IMR-90 (cell line): ENCODE results near the gene USP53. TPM values are rescaled to one million over a fixed set of nuclear protein-coding genes. Genes with fewer than 3 reads are reported as not detected.

ENCODE experiments used
- ATAC-seq: fragments of 200-7000 bp; cut with Tn5 transposase; 2 replicates; pipeline ENCODE4 v1.9.1; 2020; ENCODE audit warnings: low read depth, mild to moderate bottlenecking, moderate library complexity
- BruUV-seq: library from RNA; stranded (reverse); fragments of 400-500 nt; replicated peaks from 2 replicates; lab custom pipeline; 2021; lab: Mats Ljungman, UMichigan
- CTCF ChIA-PET: fragments of 300-600 bp; formaldehyde crosslinking; extraction: SDS; loops from one replicate; lab custom pipeline; 2021; ENCODE audit warnings: antibody characterized with exemption; lab: Yijun Ruan, JAX
- POLR2A ChIA-PET: fragments of 300-600 bp; sonication (Branson Sonifier 250); formaldehyde crosslinking; loops from one replicate; lab custom pipeline; 2022; ENCODE audit warnings: antibody characterized with exemption; ENCODE audit not compliant: unreplicated experiment; lab: Charles Lee
- DNase-seq: peaks from one replicate; pipeline ENCODE4 v3.0.0; 2013
- H2AFZ ChIP-seq: replicated peaks from 2 replicates; pipeline ENCODE3; 2013; ENCODE audit warnings: low read length, mild to moderate bottlenecking; ENCODE audit not compliant: poor library complexity
- H2AK5ac ChIP-seq: 2 replicates; pipeline ENCODE4 v1.6.1; 2013; ENCODE audit warnings: low read depth, low read length, inconsistent platforms
- H2AK9ac ChIP-seq: replicated peaks from 2 replicates; pipeline ENCODE3; 2013; ENCODE audit warnings: mild to moderate bottlenecking, low read depth, low read length, moderate library complexity; ENCODE audit not compliant: poor library complexity
- H2BK120ac ChIP-seq: 2 replicates; pipeline ENCODE4 v1.6.1; 2013; ENCODE audit warnings: low read depth, low read length, inconsistent platforms
- H2BK15ac ChIP-seq: 3 replicates; pipeline ENCODE4 v1.6.1; 2013; ENCODE audit warnings: low read depth, low read length, inconsistent platforms
- H2BK20ac ChIP-seq: 2 replicates; pipeline ENCODE4 v1.6.1; 2013; ENCODE audit warnings: low read depth, mild to moderate bottlenecking, inconsistent platforms, low read length, moderate library complexity
- H2BK5ac ChIP-seq: 2 replicates; pipeline ENCODE4 v1.6.1; 2013; ENCODE audit warnings: mild to moderate bottlenecking, low read depth, low read length, inconsistent platforms; ENCODE audit not compliant: poor library complexity, severe bottlenecking
- H3K14ac ChIP-seq: replicated peaks from 2 replicates; pipeline ENCODE4 v1.6.1; 2013; ENCODE audit warnings: low read depth, low read length, inconsistent platforms
- H3K18ac ChIP-seq: 2 replicates; pipeline ENCODE4 v1.6.1; 2013; ENCODE audit warnings: low read depth, low read length, control low read depth
- H3K23ac ChIP-seq: 2 replicates; pipeline ENCODE4 v1.6.1; 2013; ENCODE audit warnings: low read depth, low read length, inconsistent platforms
- H3K27ac ChIP-seq: 2 replicates; pipeline ENCODE4 v1.5.1; 2013; ENCODE audit warnings: mild to moderate bottlenecking, control low read depth, low read length; ENCODE audit not compliant: insufficient read depth
- H3K27me3 ChIP-seq: 2 replicates; pipeline ENCODE4 v1.6.1; 2013; ENCODE audit warnings: low read length; ENCODE audit not compliant: control insufficient read depth, insufficient read depth
- H3K36me3 ChIP-seq: 2 replicates; pipeline ENCODE4 v1.6.1; 2013; ENCODE audit warnings: low read length, mixed read lengths; ENCODE audit not compliant: control insufficient read depth, insufficient read depth
- H3K4ac ChIP-seq: 2 replicates; pipeline ENCODE4 v1.6.1; 2013; ENCODE audit warnings: low read depth, low read length, inconsistent platforms
- H3K4me1 ChIP-seq: 2 replicates; pipeline ENCODE4 v1.6.1; 2013; ENCODE audit warnings: low read length, mixed read lengths; ENCODE audit not compliant: control insufficient read depth, insufficient read depth
- H3K4me2 ChIP-seq: 2 replicates; pipeline ENCODE4 v1.6.1; 2013; ENCODE audit warnings: low read depth, mild to moderate bottlenecking, control low read depth, low read length, moderate library complexity
- H3K4me3 ChIP-seq: 2 replicates; pipeline ENCODE4 v1.5.1; 2013; ENCODE audit warnings: low read depth, mild to moderate bottlenecking, control low read depth, low read length, moderate library complexity; ENCODE audit not compliant: insufficient read depth
- H3K56ac ChIP-seq: 2 replicates; pipeline ENCODE4 v1.6.1; 2013; ENCODE audit warnings: low read length, inconsistent platforms; ENCODE audit not compliant: insufficient read depth; ENCODE audit errors: extremely low read depth
- H3K79me1 ChIP-seq, 2 experiments: 2 replicates each; pipeline ENCODE4 v1.6.1; 2013; ENCODE audit warnings: low read length in 2 of 2, inconsistent platforms in 1 of 2, low read depth in 1 of 2
- H3K9ac ChIP-seq: 2 replicates; pipeline ENCODE4 v1.6.1; 2013; ENCODE audit warnings: low read depth, low read length, control low read depth
- H3K9me1 ChIP-seq: 2 replicates; pipeline ENCODE4 v1.6.1; 2013; ENCODE audit warnings: low read length, inconsistent platforms; ENCODE audit not compliant: insufficient read depth
- H3K9me3 ChIP-seq: 2 replicates; pipeline ENCODE4 v1.6.1; 2013; ENCODE audit warnings: low read length; ENCODE audit not compliant: control insufficient read depth, insufficient read depth
- H4K20me1 ChIP-seq: 2 replicates; pipeline ENCODE4 v1.6.1; 2013; ENCODE audit warnings: low read length, inconsistent platforms; ENCODE audit not compliant: insufficient read depth
- H4K5ac ChIP-seq: 2 replicates; pipeline ENCODE4 v1.6.1; 2013; ENCODE audit warnings: mild to moderate bottlenecking, low read depth, low read length, control low read depth
- H4K8ac ChIP-seq, 2 experiments: 2 replicates each; pipeline ENCODE4 v1.6.1; 2013; ENCODE audit warnings: low read depth in 2 of 2, low read length in 2 of 2, control low read depth in 1 of 2, inconsistent platforms in 1 of 2
- H4K91ac ChIP-seq: 2 replicates; pipeline ENCODE4 v1.6.1; 2013; ENCODE audit warnings: low read depth, low read length, inconsistent platforms; ENCODE audit not compliant: insufficient read depth
- BHLHE40 ChIP-seq: fragments of 150-350 bp; IDR thresholded peaks from 2 replicates; pipeline ENCODE4 v1.6.1; 2016; ENCODE audit warnings: mild to moderate bottlenecking, low read depth, low read length
- WGBS, 2 experiments: methylation state at CpG; one replicate each; pipeline versions ENCODE4 v1.1.5 to v1.1.7; 2013; ENCODE audit warnings: missing lambda C conversion rate in 2 of 2; ENCODE audit not compliant: insufficient read length in 1 of 2; ENCODE audit errors: extremely low coverage in 2 of 2; 5-methylcytosine and 5-hydroxymethylcytosine counted together
- dilution Hi-C: fragments of 300-500 bp; cut with HindIII; formaldehyde crosslinking; loops from one replicate; pipeline ENCODE4 v1.14.3; 2018; ENCODE audit warnings: low sequenced_read_pairs; ENCODE audit not compliant: unreplicated experiment
- in situ Hi-C: fragments of 300-500 bp; cut with MboI; formaldehyde crosslinking; loops from 3 replicates; pipeline ENCODE4 v1.14.3; 2019; ENCODE audit warnings: low sequenced_read_pairs, inconsistent platforms, mixed read lengths
- intact Hi-C: fragments of 100-400 bp; cut with micrococcal nuclease; formaldehyde crosslinking; loops from 2 replicates; pipeline ENCODE4 v1.10.0; 2022
- polyA plus RNA-seq, 3 experiments: library from polyadenylated mRNA; depleted of rRNA; stranded (reverse); fragments of >200 nt; gene quantifications; 2 replicates each; pipeline ENCODE4 v1.2.3, GENCODE V29; 2012; ENCODE audit warnings: low replicate concordance in 1 of 3
- total RNA-seq: library from RNA; depleted of rRNA; stranded (reverse); fragments of >200 nt; gene quantifications from 2 replicates; pipeline ENCODE4 v1.2.3, GENCODE V29; 2012

Gene USP53
- total and polyA plus RNA-seq, 2 of the 4 experiments (the other 2 are of a cell fraction), result 11.2 to 24.0 TPM

DNA sequence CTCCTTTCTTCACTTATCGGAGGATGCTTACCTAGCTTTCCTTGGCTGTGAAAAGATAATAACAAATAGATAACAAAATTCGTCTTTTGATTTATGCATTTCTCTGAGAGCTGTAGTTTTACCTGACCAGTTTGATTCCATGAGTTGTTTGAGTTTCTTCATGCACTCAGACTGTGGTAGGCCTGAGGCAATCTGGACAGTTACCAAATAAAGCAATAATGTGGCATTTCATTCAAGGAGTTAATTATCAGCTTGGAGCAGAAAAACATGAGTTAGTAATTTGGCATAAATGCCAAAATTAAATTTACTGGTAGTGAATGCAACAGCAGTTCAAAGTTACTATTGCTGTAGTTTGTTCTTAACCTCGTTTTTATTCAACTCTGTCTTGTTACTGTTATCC lies 56.0 kb downstream of the USP53 start:
- Histone ChIP-seq H3K4me2 (no peak overlapping the region), H3K4me1 (no peaks in the 10 kb centered on the region), H2BK20ac (no peak overlapping the region), H3K4me3 (no peak overlapping the region), H2AFZ (no peak overlapping the region), H3K9me3 (no peaks in the 10 kb centered on the region), H3K23ac (no peak overlapping the region), H2AK9ac (no peak overlapping the region), H4K91ac (no peak overlapping the region), H3K9ac (no peak overlapping the region), H2BK5ac (no peak overlapping the region), H3K56ac (no peak overlapping the region), H3K79me1 (no peaks in the 10 kb centered on the region; a peak in 1 of 4 replicates), H2BK15ac (no peak overlapping the region), H2AK5ac (no peak overlapping the region), H3K18ac (no peak overlapping the region), H2BK120ac (no peak overlapping the region), H4K8ac (no peak overlapping the region), H4K20me1 (no peaks in the 10 kb centered on the region), H4K5ac (no peak overlapping the region), H3K4ac (no peak overlapping the region), H3K27me3 (no peaks in the 10 kb centered on the region), H3K36me3 (peaks cover 14% of the 10 kb centered on the region), H3K27ac (no peak overlapping the region), H3K14ac (no peak overlapping the region), H3K9me1 (no peaks in the 10 kb centered on the region)
- DNase-seq (no peak), ATAC-seq (no peak)
- BruUV-seq, result no TSS peak
- in situ Hi-C loops (no loop called here), dilution Hi-C loops (no loop called here), intact Hi-C loops (no loop called here)
- POLR2A ChIA-PET, result no interaction called here
- no peak for TF ChIP-seq BHLHE40
- CTCF ChIA-PET, result no interaction called here
- no CpG with 5 or more reads among the region's 3 CpGs for WGBS, 2 experiments
